OCI-LY1 (cell line): Measurements from ENCODE around the gene CATSPERD.

Source experiments
- H2AFZ ChIP-seq: fragments of 200-600 bp; sonication (generic), shearing (Covaris generic); 2 replicates; pipeline ENCODE4 v1.6.0; 2014; ENCODE audit warnings: antibody characterized with exemption, mild to moderate bottlenecking, low read length
- H3F3A ChIP-seq: fragments of 200-600 bp; sonication (generic), shearing (Covaris generic); 2 replicates; pipeline ENCODE4 v1.6.0; 2014; ENCODE audit warnings: mild to moderate bottlenecking, antibody characterized with exemption, low read length, moderate library complexity; ENCODE audit not compliant: insufficient read depth
- H3K27ac ChIP-seq: fragments of 200-600 bp; sonication (generic); 2 replicates; pipeline ENCODE4 v1.5.1; 2014; ENCODE audit warnings: low read length, mixed run types, mild to moderate bottlenecking, low read depth; ENCODE audit not compliant: poor library complexity, severe bottlenecking
- H3K27me3 ChIP-seq: fragments of 200-600 bp; sonication (generic); 2 replicates; pipeline ENCODE4 v1.6.0; 2014; ENCODE audit warnings: antibody characterized with exemption, mild to moderate bottlenecking, low read length, moderate library complexity; ENCODE audit not compliant: insufficient read depth
- H3K36me3 ChIP-seq: fragments of 200-600 bp; sonication (generic); 2 replicates; pipeline ENCODE4 v1.6.1; 2014; ENCODE audit warnings: mild to moderate bottlenecking, antibody characterized with exemption, low read length, moderate library complexity, mixed read lengths; ENCODE audit not compliant: insufficient read depth
- H3K4me1 ChIP-seq: fragments of 200-600 bp; sonication (generic); 2 replicates; pipeline ENCODE4 v1.5.1; 2014; ENCODE audit warnings: mild to moderate bottlenecking, low read length, moderate library complexity; ENCODE audit not compliant: insufficient read depth, severe bottlenecking
- H3K4me2 ChIP-seq: fragments of 200-600 bp; sonication (generic), shearing (Covaris generic); 2 replicates; pipeline ENCODE4 v1.6.1; 2014; ENCODE audit warnings: low read length
- H3K4me3 ChIP-seq: fragments of 200-600 bp; sonication (generic); 2 replicates; pipeline ENCODE4 v1.5.1; 2014; ENCODE audit warnings: low read length, low read depth, mild to moderate bottlenecking, mixed read lengths; ENCODE audit not compliant: poor library complexity, severe bottlenecking
- H3K79me2 ChIP-seq: fragments of 200-600 bp; shearing (Covaris generic); 2 replicates; pipeline ENCODE4 v1.6.1; 2016; ENCODE audit warnings: mixed run types, low read length, mixed read lengths; ENCODE audit not compliant: insufficient read depth
- H3K9ac ChIP-seq: fragments of 200-600 bp; sonication (generic), shearing (Covaris generic); 2 replicates; pipeline ENCODE4 v1.6.1; 2014; ENCODE audit warnings: mild to moderate bottlenecking, low read length, mixed read lengths
- H3K9me2 ChIP-seq: fragments of 200-600 bp; sonication (generic), shearing (Covaris generic); 2 replicates; pipeline ENCODE4 v1.6.1; 2014; ENCODE audit warnings: low read depth, mild to moderate bottlenecking, low read length, mixed read lengths
- H3K9me3 ChIP-seq: fragments of 200-600 bp; shearing (Covaris generic); 2 replicates; pipeline ENCODE4 v1.6.1; 2014; ENCODE audit warnings: low read length, mixed read lengths
- H4K20me1 ChIP-seq: fragments of 200-600 bp; sonication (generic), shearing (Covaris generic); 2 replicates; pipeline ENCODE4 v1.6.0; 2016; ENCODE audit warnings: mild to moderate bottlenecking, low read length; ENCODE audit not compliant: insufficient read depth
- EZH2 ChIP-seq: fragments of 200-600 bp; sonication (generic), shearing (Covaris generic); IDR thresholded peaks from 2 replicates; pipeline ENCODE4 v1.8.0; 2017; ENCODE audit warnings: borderline replicate concordance, mixed run types, mild to moderate bottlenecking, antibody characterized with exemption, low read length, moderate library complexity, mixed read lengths
- TF ChIP-seq, protein P1 (sequence below): fragments of 200-600 bp; sonication (generic), shearing (Covaris generic); IDR thresholded peaks from 2 replicates; pipeline ENCODE4 v1.5.1; 2017; ENCODE audit warnings: mild to moderate bottlenecking, antibody characterized with exemption, low read length, moderate library complexity, mixed read lengths

Gene CATSPERD

DNA sequence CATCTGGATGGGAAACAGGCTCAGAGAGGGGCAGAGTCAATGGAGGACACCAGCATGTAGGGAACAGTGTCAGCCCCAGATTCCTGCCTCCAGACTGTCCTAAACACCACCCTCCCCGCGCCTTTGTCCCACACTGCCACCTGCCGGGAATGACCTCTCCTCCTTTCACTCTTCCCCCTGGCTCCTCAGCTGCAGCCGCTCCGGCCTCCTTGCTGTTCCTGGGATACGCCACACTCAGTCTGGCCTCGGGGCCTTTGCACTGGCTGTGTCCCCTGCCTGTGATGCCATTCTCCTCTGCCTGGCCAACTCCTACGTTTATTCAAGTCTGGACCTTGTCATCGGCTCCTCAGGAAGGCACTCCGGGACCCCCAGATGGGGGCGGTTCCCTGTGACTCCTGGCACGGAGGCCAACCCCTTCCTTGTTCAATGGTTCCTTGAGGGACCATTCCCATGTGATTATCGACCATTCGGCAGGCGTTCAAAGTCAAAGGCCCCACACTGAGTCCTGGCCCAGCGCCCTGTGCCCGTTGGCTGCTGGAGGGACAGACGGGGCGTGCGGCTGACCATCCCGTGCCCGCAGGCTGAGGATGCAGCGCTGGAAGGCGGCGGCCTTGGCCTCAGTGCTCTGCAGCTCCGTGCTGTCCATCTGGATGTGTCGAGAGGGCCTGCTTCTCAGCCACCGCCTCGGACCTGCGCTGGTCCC is 103.3 kb downstream of the CATSPERD start:
- H3K4me2 ChIP-seq, result no peak overlapping the region
- H3K9me2 ChIP-seq, result no peaks in the 10 kb centered on the region
- H3K27me3 ChIP-seq, result no peaks in the 10 kb centered on the region
- TF ChIP-seq, protein P1, sequence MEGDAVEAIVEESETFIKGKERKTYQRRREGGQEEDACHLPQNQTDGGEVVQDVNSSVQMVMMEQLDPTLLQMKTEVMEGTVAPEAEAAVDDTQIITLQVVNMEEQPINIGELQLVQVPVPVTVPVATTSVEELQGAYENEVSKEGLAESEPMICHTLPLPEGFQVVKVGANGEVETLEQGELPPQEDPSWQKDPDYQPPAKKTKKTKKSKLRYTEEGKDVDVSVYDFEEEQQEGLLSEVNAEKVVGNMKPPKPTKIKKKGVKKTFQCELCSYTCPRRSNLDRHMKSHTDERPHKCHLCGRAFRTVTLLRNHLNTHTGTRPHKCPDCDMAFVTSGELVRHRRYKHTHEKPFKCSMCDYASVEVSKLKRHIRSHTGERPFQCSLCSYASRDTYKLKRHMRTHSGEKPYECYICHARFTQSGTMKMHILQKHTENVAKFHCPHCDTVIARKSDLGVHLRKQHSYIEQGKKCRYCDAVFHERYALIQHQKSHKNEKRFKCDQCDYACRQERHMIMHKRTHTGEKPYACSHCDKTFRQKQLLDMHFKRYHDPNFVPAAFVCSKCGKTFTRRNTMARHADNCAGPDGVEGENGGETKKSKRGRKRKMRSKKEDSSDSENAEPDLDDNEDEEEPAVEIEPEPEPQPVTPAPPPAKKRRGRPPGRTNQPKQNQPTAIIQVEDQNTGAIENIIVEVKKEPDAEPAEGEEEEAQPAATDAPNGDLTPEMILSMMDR, result peak; percentile 20; the same call in 1 of the 2 replicates
- no peak for TF ChIP-seq EZH2
- H3K4me3 ChIP-seq, result no peak overlapping the region
- H3K4me1 ChIP-seq, result peaks cover 24% of the 10 kb centered on the region
- H3K79me2 ChIP-seq, result no peaks in the 10 kb centered on the region
- H3K36me3 ChIP-seq, result no peaks in the 10 kb centered on the region
- H3F3A ChIP-seq, result 0 out of 2 replicates have a peak, but pooled peaks cover 5% of the 10 kb centered on the region
- no peaks in the 10 kb centered on the region for H4K20me1 ChIP-seq
- H2AFZ ChIP-seq, result no peak overlapping the region
- H3K27ac ChIP-seq, result no peak overlapping the region
- no peak overlapping the region for H3K9ac ChIP-seq
- H3K9me3 ChIP-seq, result no peaks in the 10 kb centered on the region

- no peaks in the 10 kb centered on the region for H3K9me2 ChIP-seq
- H3K4me3 ChIP-seq, result no peak overlapping the region
- H3F3A ChIP-seq, result 0 out of 2 replicates have a peak, but pooled peaks cover 5% of the 10 kb centered on the region
- H3K79me2 ChIP-seq, result no peaks in the 10 kb centered on the region
- TF ChIP-seq, protein P1, result no peak
- TF ChIP-seq EZH2, result no peak
- H3K4me1 ChIP-seq, result peaks cover 29% of the 10 kb centered on the region
- H2AFZ ChIP-seq, result no peak overlapping the region
- no peaks in the 10 kb centered on the region for H3K9me3 ChIP-seq
- H3K27me3 ChIP-seq, result 0 out of 2 replicates have a peak, but pooled peaks cover 1% of the 10 kb centered on the region
- H3K27ac ChIP-seq, result no peak overlapping the region
- no peaks in the 10 kb centered on the region for H4K20me1 ChIP-seq
- no peak overlapping the region for H3K9ac ChIP-seq
- no peaks in the 10 kb centered on the region for H3K36me3 ChIP-seq
- H3K4me2 ChIP-seq, result no peak overlapping the region
Measured at GRCh38 chr19:5824751-5825150, 104.3 kb downstream of the CATSPERD start.

DNA sequence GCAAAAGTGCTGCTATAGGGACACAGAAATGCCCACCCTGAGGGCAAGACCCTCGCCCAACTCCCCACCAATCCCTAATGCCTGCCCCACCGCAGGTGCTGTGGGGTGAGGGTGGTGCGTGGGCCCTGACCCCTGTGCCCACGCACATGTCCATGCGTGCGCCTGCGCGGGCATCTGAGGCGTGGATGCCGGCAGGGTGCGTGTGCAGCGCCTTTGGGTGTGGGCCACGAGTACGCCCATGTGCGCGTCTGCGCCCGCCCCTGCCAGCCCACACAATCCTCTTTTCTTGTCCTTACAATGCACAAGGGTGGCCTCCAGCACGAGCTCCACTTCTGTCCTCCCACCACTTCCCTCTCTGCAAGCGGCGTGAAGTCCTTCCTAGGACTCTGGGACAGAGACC is 104.7 kb downstream of the CATSPERD start:
- Histone ChIP-seq H3F3A (0 out of 2 replicates have a peak, but pooled peaks cover 5% of the 10 kb centered on the region), H3K36me3 (no peaks in the 10 kb centered on the region), H4K20me1 (no peaks in the 10 kb centered on the region), H3K4me2 (no peak overlapping the region), H3K27me3 (0 out of 2 replicates have a peak, but pooled peaks cover 4% of the 10 kb centered on the region), H3K79me2 (no peaks in the 10 kb centered on the region), H3K27ac (no peak overlapping the region), H3K4me3 (no peak overlapping the region), H3K9me2 (no peaks in the 10 kb centered on the region), H2AFZ (no peak overlapping the region), H3K9me3 (no peaks in the 10 kb centered on the region), H3K9ac (no peak overlapping the region), H3K4me1 (peaks cover 29% of the 10 kb centered on the region)
- TF ChIP-seq, protein P1, result no peak
- TF ChIP-seq EZH2, result no peak
